Cardiac septum (tissue), 1 donor: ENCODE measurements around the gene RNU1-1. TPM values are rescaled to one million over a fixed set of nuclear protein-coding genes. Genes with fewer than 3 reads are reported as not detected.
"Not testable (repeated sequence)": the region's sequence is repeated elsewhere in the genome, so short reads cannot be mapped to it uniquely, and the experiment has no call there.

Source experiments
- DNase-seq: peaks from one replicate; pipeline ENCODE4 v3.0.0-alpha.2; 2020; ENCODE audit warnings: low spot score
- intact Hi-C: fragments of 100-400 bp; cut with DNase I; formaldehyde crosslinking; loops from one replicate; pipeline ENCODE4 v1.14.0; 2022
- long read RNA-seq: library from polyadenylated mRNA; unstranded; transcript quantifications from one replicate; pipeline ENCODE4 v2.0.0, GENCODE V29; 2021
- total RNA-seq: library from RNA; stranded (reverse); fragmentation: NEBNext Ultra II Directional; extraction: Animal tissue kit (Norgen Biotek cat#: 25700); gene quantifications from one replicate; pipeline ENCODE4 v1.2.1, GENCODE V29; 2021
- donor health status: DM: no; HTN: no; CAD: no.

RNU1-1 gene
- 6,195 TPM for total RNA-seq
- long read RNA-seq = 0 reads

DNA sequence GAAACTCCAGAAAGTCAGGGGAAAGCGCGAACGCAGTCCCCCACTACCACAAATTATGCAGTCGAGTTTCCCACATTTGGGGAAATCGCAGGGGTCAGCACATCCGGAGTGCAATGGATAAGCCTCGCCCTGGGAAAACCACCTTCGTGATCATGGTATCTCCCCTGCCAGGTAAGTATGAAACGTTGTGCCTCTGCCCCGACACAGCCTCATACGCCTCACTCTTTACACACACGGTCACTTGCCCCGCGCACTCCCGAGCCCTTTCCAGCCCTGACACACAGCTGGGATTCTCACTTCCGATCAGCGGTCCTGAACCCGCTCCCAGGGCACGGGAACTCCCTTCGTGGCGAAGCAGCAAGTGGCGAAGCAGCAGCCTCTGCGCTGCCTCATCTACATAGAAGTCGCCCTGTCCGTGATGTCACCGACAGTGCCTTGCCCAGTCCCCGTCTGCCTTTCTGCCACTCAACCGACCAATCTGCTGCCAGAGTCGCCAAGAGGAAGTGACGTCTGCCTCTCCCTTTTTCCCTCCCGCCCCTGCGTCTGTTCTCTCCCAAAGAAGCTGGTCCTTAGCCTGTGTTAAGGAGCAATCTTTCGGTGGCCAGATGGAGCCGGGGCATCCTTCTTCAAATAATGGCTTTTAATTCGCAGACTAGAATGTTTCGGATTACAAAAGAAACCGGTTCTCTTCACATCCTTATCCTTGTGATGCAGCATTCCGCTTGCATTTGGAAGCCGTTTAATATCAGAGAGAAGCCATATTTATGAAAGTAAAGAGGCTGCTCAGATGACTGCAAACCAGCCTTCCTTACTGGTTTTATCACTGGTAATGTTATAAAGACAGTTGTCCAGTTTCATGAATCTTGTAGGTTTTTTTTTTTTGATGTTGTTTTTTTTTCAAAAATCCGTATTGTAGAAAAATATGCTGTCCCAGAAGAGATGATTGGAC lies at the start of gene RNU1-1:
Gene RNU1-1, minus strand, starts transcription at position 179 of the 949 bp plus-strand sequence.
- peak; percentile 82 for DNase-seq
- intact Hi-C loops = not testable (repeated sequence)

DNA sequence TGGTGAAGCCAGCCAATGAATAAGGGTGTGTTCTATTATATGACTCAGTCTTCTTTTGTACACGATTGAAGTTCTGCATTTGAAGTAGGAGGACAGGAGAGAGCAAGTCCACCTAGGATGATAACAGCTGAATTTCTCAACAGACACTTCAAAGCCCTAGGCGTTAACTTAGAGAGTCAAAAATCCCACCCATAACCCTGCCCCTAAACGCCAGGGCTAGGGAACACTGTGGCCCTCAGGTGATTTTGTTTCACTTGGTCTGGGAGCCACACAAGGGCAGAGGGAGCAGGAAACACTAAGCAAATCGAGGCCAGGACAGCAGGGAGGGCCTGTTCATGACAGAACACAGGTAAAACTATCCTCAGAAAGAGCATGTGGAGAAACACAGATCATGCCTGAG lies 47.0 kb upstream of the RNU1-1 start:
- intact Hi-C loops, DNase-seq: not testable (repeated sequence)

DNA sequence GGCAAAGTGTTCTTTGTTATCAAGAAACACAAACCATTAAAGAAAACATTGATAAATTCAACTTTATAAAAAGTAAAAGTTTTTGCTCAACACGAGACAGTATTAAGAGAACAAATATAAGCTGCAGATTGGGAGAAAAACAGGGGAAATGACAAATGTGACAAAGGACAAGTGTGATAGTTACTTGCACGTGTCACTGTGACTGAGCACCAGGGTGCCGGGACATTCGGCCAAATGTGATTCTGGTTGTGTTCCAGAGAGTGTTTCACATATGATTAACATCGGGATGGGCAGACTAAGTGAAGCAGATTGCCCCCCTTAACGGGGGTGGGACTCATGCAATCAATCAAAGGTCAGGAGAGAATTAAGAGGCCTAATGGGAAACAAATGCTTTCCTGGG lies 46.4 kb upstream of the RNU1-1 start:
- DNase-seq, intact Hi-C loops: not testable (repeated sequence)

DNA sequence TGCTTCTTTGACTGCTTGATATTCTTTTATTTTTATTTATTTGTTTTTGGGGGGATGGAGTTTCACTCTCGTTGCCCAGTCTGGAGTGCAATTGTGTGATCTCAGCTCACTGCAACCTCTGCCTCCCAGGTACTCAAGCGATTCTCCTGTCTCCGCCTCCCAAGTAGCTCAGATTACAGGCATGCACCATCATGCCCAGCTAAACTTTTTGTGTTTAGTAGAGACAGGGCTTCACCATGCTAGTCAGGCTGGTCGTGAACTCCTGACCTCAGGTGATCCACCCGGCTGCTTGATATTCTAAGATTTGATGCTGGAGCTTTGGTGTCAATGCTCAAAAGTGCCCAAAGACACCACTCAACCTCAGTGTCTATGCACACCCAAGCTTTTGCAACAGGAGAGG lies 45.6 kb upstream of the RNU1-1 start:
- DNase-seq, intact Hi-C loops: not testable (repeated sequence)

DNA sequence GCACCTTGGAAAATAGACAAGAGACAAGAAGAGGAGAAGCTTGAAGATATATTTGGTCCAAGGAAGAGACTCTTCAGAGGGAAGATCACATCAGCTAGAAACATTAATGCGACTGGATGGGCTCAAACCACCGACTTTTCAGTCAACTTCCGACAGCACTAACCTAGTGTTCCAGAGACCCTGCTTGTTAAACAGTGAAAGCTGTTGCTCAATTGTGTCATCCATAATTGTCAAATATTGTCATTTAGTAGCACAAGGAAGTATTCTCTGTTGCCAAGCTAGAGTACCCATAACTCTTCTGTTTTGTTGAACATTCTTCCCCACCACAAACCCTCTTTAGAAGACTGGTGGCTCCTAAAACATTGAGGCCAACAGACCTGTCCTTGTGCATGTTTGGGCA lies 42.9 kb upstream of the RNU1-1 start:
- DNase-seq, intact Hi-C loops: not testable (repeated sequence)

DNA sequence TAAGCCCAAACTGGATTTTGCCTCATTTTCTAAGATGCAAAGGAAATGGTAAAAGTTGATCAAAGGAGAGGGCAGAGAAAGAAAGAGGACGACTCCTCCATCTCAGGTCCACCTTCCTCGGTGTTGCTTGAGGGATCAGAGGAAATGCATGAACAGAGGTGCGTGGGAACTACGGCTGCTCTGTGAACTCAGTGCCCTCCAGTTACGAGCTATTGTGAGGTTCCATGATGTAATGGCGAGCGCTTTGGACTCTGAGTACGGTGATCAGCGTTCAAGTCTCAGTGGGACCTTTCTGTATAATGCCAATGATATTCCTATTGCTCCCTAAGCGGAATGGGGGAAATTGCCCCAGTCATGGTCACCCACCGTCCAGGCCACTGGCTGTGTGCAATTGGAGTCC lies 39.2 kb upstream of the RNU1-1 start:
- DNase-seq, intact Hi-C loops: not testable (repeated sequence)

DNA sequence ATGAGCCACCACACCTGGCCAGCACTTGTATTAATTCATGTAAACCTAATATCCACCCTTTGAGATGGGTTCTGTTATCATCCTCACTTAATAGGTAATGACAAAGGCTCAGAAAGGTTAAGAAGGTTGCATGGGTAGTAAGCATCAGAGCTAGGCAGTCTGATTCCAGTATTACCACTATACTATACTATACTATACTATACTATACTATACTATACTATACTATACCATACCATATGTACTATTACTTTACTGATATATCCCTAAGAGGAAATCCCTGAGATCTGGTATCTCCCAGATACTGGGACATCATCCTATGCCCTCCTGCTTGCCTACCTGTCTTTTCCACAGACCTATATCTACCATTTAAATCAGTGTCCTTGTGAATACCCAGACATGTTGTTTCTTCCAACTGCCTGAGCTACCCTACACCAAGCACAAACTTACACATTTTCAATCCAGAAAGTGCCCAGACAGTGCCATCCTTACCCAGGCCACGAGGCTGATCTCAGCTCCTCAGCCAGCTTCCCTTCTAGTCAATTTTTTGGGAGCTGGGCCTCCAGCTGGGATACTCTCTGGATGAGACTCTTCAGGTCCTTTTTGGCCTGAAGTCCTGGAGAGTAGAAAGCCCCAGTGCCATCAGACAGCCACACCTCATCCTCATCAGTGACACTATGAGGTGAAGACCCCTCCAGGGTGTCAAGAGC lies 36.3 kb upstream of the RNU1-1 start:
- DNase-seq, intact Hi-C loops: not testable (repeated sequence)

DNA sequence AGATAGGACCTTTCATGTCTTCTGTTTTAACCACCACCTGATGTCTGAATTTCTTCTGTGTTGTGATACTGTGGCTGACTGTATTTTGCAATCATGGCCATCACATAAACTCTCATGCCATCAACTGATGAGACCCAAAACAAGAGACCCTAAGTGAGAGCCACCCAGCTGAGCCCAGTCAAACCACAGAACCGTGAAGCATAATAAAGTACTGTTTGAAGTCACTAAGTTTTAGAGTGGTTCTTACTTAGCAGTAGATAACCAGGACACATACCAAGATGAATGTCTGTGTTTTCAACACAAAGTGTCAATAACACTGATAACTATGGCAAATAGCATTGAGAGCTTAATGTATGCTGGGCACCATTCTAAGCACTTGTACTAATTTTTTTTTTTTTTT lies 35.5 kb upstream of the RNU1-1 start:
- intact Hi-C loops, DNase-seq: not testable (repeated sequence)

DNA sequence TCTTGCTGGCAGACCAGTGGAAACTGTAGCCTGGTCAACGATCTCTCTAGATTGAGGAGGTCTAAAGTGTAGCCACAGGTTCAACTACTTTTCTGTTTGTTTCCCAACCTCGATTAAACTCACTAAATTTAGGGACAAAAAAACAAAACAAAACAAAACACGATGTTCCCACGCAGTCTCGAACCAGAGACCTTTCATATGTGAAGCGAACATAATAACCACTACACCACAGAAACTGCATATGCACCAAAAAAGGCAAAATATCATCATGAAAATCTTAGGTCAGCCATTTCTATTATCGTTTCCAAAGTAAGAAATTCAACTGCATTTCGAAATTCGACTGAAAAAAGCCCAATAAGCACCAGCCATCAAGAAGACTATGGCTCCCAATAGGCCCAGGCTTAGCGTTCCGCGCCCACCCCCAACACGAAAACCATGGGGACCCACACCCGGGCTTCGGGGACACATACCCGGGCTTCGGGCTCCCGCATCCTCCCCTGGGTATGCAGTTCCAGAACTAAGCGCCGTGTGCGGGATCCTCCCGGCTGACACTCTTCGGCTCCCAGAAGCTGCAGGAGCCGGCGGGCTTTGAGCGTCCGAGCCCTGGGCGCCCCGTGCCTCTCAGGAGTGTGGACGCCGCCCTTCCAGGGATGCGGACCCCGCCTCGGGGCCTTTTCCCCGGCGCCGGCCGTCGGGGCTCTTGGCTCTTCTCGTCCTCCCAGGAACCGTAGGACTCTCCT lies 33.6 kb upstream of the RNU1-1 start:
- intact Hi-C loops = not testable (repeated sequence)

DNA sequence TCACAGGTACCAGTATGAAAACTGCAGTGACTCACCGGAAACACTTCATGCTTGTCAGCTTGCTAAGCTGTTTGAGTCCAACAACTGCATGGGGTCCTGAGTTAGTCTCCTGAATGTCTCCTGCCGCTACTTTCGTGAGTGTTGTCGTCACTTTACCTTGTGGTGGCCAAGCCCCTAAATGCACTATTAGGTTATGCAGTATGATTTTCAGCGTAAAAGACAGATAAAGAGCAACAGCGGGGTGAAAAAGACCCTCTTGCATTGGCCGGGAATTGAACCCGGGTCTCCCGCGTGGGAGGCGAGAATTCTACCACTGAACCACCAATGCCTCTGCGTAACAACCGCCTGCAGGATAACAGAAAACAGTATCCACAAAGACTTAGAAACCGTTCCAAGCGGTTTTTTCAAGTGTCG lies 31.6 kb upstream of the RNU1-1 start:
- intact Hi-C loops, DNase-seq: not testable (repeated sequence)

More for the DNA sequence above, 33.6 kb upstream of the RNU1-1 start:
- DNase-seq = not testable (repeated sequence)

DNA sequence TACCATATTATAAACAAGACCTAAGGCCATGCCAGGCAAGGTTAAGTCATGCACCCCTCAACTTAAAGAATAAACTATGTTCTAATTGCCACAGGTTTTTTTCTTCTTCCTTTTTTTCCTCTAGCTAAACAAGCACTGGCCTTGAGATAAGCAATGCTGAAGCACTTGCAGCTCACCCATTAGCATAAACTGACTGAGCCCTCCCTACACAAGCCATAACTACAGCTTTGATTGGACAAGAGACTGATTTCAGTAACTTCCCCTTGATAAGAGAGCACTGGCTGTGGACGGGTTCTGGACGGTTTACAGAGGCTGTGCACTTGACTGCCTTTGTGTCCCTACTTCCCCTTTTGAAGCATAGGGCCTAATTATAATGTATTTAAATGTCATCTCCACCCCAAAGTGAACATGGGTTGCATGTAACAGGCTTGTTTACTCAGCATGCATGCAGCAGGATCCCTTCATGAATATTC lies 26.4 kb upstream of the RNU1-1 start:
- intact Hi-C loops, DNase-seq: not testable (repeated sequence)

DNA sequence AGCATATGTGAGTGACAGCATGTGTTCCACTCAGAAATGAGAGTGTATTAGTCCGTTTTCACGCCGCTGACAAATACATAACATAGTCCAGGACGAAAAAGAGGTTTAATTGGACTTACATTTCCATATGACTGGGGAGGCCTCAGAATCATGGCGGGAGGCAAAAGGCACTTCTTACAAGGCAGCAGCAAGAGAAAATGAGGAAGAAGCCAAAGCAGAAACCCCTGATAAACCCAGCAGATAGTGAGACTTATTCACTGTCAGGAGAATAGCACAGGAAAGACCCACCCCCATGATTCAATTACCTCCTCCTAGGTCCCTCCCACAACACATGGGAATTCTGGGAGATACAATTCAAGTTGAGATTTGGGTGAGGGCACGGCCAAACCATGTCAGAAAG lies 23.4 kb upstream of the RNU1-1 start:
- intact Hi-C loops, DNase-seq: not testable (repeated sequence)

DNA sequence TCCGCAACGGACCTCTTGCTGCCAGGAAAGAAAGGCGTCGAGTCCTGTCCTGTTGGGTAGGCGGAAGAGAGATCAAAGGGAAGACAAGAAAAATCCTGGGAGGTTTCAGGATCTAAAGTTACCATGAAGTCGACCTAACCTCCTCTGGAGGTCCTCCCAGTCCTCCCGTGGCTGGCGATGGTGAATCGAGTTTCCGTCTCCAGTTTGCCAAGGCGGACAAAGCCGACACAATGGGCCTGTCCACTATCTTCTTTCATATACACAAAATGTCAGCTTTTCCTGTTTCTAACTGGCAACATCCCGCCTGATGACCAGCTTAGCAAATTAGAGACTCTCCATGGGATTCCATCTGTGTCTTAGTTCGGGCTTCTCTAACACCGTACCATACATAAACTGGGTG lies 22.7 kb upstream of the RNU1-1 start:
- intact Hi-C loops = not testable (repeated sequence)

DNA sequence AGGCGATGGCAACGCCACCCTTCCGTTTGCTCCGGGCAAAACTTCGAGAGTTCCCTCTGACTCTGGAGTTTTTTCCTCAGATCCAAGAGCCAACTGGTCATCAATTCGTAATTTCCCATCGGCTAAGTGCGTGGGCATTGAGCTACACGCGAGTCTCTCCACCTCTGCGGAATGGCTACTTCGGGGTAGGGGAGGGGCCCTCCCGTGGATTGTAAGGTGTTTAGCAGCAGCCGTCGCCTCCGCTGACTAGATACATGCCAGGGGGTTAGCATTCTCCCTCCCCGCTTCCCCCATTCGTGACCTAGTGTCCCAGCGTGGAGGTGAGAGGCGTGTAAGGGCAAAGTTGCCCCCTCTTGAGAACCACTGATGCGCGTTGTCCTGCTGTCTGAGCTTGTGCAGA lies 21.8 kb upstream of the RNU1-1 start:
- DNase-seq, intact Hi-C loops: not testable (repeated sequence)

More for the DNA sequence above, 22.7 kb upstream of the RNU1-1 start:
- DNase-seq = not testable (repeated sequence)

DNA sequence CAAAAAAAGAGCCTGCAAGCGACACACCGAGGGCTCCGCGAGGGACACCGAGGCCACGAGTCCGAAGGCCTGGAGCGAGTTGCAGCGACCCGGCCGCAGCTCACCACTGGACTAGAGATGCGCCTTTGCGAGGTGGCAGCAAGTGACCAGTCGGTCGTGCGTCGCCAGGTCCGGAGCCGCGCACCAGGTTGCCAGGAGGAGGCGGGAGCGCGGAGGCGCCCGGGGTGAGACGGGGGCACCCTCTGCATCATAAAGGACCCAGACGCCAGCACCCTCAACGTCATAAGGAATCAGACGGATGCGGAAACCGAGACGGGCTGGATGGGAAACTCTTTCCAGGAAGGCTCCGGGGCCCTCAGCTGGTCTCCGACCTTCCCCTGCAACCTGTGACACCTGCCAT lies 21.4 kb upstream of the RNU1-1 start:
- DNase-seq, intact Hi-C loops: not testable (repeated sequence)

DNA sequence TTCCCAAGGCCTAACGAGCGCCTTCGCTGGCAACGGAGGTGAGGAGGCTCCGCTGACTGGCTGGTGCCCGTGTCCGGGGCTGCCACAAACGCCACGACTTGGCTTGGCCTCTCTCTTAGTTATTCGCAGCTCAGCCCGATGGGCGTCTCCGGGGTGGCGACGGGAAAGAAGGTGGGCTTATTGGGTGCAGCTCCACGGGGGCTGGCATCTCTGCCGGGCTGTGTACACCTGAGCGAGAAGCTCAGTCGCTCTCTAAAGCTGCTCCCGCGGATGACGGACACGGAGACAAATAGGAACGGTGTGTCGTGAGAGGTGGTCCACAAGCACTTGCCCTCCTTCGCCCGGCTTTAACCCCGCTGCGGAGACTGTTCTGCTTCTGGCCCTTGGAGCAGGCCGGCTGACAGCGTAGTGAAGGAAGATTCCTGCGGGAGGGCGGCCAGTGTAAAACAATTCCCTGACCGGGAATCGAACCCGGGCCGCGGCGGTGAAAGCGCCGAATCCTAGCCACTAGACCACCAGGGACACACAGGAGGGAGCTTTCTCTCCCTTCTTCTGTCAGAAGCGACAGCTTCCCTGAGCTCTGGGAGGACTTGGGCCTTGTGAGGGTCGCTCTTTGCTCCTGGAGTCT lies 20.9 kb upstream of the RNU1-1 start:
- DNase-seq, intact Hi-C loops: not testable (repeated sequence)

DNA sequence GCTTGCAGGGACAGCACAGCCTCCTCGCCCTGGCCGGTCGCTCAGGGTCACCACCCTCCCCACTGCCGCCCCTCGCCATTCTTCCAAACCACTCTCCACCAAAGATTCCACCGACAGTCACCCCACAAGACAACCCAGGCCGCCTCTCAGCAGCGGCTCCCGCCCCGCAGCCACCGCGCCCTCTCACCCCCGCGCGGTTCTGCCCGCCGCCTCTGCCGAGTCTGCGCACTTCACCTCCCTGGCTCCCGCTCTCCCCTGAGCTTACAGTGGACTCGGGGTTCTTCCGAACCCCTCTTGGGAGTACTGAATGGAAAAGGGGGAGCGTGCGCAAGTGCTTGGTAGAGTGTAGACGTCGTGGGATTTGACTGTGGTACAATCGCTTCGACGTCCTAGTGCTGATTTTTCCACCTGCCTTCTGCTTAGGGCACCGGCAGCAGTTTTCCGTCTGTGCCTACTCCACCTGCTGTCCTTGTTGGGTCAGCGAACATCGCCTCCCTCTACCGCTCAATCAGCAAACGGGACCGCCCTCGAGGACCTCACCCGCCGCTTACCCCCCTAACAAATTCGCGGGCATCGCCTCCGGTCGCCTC lies 20.2 kb upstream of the RNU1-1 start:
- DNase-seq, intact Hi-C loops: not testable (repeated sequence)

DNA sequence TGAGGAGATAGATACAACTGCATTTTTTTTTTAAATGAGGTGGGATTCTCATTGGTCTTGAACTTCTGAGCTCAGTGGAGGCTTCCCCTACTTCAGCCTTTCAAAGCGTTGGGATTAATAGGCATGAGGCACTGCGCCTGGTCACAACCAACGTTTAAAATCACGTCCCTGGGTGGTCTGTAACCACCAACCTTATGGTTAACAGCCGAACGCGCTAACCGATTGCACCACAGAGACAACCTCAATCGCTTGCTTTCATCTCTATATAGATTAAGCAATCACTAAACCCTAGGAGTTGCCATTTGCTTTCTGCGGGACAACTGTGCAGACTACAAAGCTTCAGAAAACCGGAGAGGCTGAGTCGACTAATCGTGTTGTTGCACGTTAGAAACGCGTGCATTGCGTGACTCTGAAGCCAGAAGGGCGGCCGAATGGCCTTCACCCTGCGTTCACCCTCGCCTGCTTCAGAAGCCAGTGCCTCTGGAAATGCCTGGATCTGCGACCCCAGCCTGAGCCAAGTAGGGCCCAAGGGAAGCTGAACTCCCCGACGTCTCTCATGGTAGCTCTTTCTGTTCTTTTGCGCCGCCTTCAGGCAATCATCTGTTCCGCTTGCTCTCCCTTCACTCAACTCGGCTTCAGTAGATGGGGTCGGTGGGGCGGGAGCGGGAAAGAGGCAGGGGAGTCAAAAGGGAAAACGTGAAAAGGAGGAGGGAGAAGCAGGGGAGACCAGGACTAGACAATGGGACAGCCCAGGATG lies 18.3 kb upstream of the RNU1-1 start:
- intact Hi-C loops, DNase-seq: not testable (repeated sequence)
